HG02970 (cell line): ENCODE results near the gene MAGI2.

Experiments used
- ATAC-seq: cut with Tn5 transposase; IDR thresholded peaks from one replicate; pipeline ENCODE4 v1.9.1; 2021; ENCODE audit warnings: mild to moderate bottlenecking, moderate library complexity, moderate number of reproducible peaks; ENCODE audit not compliant: unreplicated experiment, low FRiP score

Gene MAGI2

GRCh38 chr7:78226059-78226719 is 1227.3 kb downstream of the MAGI2 start:
- ATAC-seq: no peak

GRCh38 chr7:78225534-78225933 is 1227.9 kb downstream of the MAGI2 start:
- no peak for ATAC-seq

- ATAC-seq: no peak
Observed at GRCh38 chr7:78224923-78225322, 1228.5 kb downstream of the MAGI2 start.

GRCh38 chr7:78223598-78223997 is 1229.9 kb downstream of the MAGI2 start:
- ATAC-seq: no peak

GRCh38 chr7:78222001-78222751 is 1231.3 kb downstream of the MAGI2 start:
- no peak for ATAC-seq

- no peak for ATAC-seq
Observed at GRCh38 chr7:78220754-78221153, 1232.7 kb downstream of the MAGI2 start.

- ATAC-seq: no peak
Observed at GRCh38 chr7:78218876-78219275, 1234.6 kb downstream of the MAGI2 start.

- no peak for ATAC-seq
Observed at GRCh38 chr7:78218051-78218450, 1235.4 kb downstream of the MAGI2 start.

- ATAC-seq: no peak
Observed at GRCh38 chr7:78215199-78215598, 1238.3 kb downstream of the MAGI2 start.

- no peak for ATAC-seq
Observed at GRCh38 chr7:78213402-78213801, 1240.1 kb downstream of the MAGI2 start.

- ATAC-seq: no peak
Observed at GRCh38 chr7:78212476-78213060, 1240.9 kb downstream of the MAGI2 start.

- no peak for ATAC-seq
Observed at GRCh38 chr7:78207269-78207668, 1246.2 kb downstream of the MAGI2 start.

GRCh38 chr7:78206769-78207168 is 1246.7 kb downstream of the MAGI2 start:
- ATAC-seq: no peak

GRCh38 chr7:78203042-78203720 is 1250.3 kb downstream of the MAGI2 start:
- ATAC-seq: no peak

- ATAC-seq: no peak
Observed at GRCh38 chr7:78198756-78199155, 1254.7 kb downstream of the MAGI2 start.

- ATAC-seq: no peak
Observed at GRCh38 chr7:78197447-78197846, 1256.0 kb downstream of the MAGI2 start.

- ATAC-seq: no peak
Observed at GRCh38 chr7:78195281-78195680, 1258.2 kb downstream of the MAGI2 start.

- no peak for ATAC-seq
Observed at GRCh38 chr7:78194611-78195010, 1258.9 kb downstream of the MAGI2 start.

GRCh38 chr7:78191475-78192079 is 1261.9 kb downstream of the MAGI2 start:
- no peak for ATAC-seq

GRCh38 chr7:78189762-78190161 is 1263.7 kb downstream of the MAGI2 start:
- no peak for ATAC-seq
